GM19239 (cell line): ENCODE results near the gene NSDHL.
A peak's percentile ranks its signal among the peaks of the same experiment; 100 is the strongest.
"Not testable (repeated sequence)": the region's sequence is repeated elsewhere in the genome, so short reads cannot be mapped to it uniquely, and the experiment has no call there.

Experiments used
- DNase-seq: peaks from one replicate; pipeline ENCODE4 v3.0.0; 2011; ENCODE audit warnings: low spot score; ENCODE audit not compliant: insufficient read length
- FAIRE-seq: peaks from 2 replicates; lab custom pipeline; 2011; peaks lifted over from hg19 to GRCh38; lab: Jason Lieb, UNC

Gene NSDHL

DNA sequence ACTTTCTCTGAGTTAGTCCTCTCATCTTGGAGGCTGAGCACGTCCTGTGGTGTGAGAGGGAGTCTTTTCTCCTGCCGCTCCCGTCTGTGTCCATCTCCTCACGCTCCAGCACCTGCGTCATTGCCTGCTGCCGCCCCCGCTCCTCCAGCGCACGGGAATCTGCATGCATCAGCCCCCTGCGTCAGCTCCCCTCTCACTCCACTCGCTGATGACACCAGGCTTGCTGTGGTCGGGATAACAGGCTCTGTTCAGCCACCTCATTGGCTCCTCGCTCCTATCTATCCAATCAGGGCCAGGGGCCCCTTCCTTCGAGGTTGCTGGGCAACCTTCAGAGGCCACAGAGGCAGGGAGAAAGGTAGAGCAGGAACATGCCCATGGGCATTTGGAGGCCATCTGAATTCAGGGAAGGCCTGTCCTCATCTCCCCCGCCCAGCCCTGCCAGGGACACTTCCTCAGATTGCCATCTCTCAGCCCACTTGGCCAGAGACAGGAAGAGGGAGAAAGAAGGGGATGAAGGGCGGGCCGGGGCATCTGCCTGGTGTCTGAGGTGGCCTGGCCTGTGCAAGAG is 76.3 kb downstream of the NSDHL start:
- DNase-seq: no peak

GRCh38 chrX:152908486-152908885 is 77.6 kb downstream of the NSDHL start:
- FAIRE-seq (no peak), DNase-seq (no peak)

More for the DNA sequence above, 76.3 kb downstream of the NSDHL start:
- FAIRE-seq: no peak

DNA sequence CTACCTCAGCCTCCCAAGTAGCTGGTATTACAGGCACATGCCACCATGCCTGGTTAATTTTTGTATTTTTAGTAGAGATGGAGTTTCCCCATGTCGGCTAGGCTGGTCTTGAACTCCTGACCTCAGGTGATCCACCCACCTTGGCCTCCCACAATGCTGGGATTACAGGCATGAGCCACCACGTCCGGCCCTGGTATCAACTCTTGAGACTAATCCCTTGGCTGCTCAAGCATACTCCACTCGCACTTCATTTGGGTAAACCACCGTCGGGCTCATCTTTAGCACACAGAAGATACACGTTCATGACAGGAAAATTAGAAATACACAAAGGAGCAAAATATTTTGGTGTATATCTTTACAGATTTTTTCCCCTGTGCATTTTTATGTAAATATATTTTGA is 79.2 kb downstream of the NSDHL start:
- FAIRE-seq, DNase-seq: not testable (repeated sequence)

DNA sequence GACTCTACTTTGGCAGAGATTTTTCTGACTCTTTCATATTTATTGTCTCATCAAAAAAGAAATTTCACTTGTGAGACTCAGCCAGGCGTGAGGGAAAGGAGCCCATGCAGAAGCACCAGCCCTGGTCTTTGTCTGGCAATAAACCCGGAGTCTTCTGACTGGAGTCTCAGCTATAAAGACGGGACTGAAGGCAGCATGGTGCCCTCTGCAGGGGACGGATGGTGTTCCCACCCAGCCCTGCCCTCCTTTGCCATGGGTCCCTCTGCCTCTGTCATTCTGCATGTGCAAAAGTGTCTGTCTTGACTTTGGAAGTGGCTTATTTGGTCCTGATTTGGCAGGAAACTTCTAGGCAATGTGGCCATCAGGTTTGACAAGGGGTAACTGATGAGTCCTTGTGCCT is 81.2 kb downstream of the NSDHL start:
- DNase-seq (no peak), FAIRE-seq (no peak)

GRCh38 chrX:152912641-152913040 is 81.8 kb downstream of the NSDHL start:
- no peak for DNase-seq
- FAIRE-seq: no peak

DNA sequence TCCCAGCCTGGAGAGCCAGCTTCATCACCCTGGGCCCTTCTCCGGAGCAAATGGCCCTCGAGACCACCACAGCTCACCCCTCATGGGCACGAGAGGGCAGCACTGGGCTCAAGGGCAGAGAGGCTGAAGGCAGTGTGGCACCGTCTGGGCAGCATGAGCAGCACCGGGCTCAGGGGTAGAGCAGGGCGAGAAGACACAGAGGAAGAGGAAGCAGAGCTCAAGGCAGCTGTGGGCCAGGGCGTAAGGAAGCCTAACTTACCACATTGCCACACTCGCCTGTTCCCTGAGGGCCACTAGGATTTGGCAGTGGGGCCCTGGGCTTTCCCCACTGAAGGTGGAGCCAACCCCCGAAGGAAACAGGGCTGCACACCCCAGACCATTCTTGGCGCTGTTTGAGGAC is 82.5 kb downstream of the NSDHL start:
- FAIRE-seq: no peak
- no peak for DNase-seq

GRCh38 chrX:152913910-152914309 is 83.0 kb downstream of the NSDHL start:
- no peak for DNase-seq
- no peak for FAIRE-seq

- FAIRE-seq (peak; percentile 88), DNase-seq (peak; percentile 34)
These were observed 84.8 kb downstream of the NSDHL start for GRCh38 chrX:152915541-152916241.

DNA sequence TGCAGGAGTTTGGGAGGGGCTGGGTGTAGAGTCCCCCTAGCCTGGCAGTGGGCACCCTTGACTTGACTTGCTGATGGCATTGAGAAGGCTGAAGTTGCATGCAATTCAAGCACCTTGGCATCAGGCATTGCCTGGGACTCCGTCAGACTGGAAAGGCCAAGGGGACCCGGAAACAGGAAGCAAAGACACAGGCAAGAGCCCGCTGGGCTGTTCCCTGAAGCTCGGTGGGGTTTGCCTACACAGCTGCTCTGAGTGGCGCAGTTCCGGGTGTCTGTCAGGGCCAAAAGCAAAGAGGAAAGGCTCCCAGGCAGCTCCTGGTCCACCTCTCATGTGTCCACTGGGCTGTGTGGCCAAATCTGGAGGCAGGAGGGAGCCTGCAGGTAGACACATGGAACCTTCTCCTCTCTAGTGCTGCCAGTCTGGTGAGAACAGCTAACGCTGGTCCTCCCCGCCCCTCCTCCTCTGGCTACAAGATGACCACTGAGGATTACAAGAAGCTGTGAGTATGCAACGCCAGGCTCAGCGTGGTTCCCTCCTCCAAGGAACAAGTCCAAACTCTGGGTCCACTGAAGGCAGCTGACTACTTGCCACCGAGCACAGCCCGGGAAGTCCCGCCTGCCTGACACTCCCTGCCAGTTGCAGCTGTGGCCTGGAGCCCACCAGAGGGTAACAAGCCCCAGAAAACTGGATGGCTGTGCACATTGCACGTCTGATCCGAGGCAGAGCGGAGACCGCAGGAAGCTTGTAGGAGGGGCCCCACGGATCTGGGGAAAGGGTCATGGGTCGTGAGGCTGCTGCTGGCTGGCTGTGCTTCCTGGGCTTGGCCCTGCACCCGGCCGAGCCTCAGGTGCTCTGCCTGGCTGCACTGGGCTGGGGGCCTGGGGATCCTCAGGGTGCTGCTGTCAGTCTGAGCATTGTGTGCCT is 87.1 kb downstream of the NSDHL start:
- DNase-seq (no peak), FAIRE-seq (no peak)

DNA sequence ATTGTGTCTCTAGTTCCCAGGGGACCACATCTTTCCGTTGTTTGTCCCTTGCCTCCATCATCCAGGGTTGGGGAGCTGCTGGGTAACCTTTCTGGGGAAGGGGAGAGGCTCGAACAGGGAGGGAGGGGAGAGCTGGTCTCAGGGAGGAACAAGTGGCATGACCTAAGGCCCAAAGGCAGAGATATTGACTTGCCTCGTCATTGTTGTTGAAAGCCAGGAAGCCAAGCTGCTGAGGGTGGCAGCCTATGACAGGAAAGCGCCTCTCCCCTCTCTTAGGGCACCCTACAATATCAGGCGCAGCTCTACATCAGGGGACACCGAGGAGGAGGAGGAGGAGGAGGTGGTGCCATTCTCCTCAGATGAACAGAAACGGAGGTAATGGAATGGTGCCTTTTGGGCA is 87.8 kb downstream of the NSDHL start:
- FAIRE-seq (no peak), DNase-seq (no peak)
